Activated B cell treated with CpG ODN at 0.5 μM for 24 hours (primary cell): Measurements from ENCODE around the gene SHISA9. TPM values are rescaled to one million over a fixed set of nuclear protein-coding genes. Genes with fewer than 3 reads are reported as not detected.

Source experiments
- ATAC-seq: fragments of 200-7000 bp; cut with Tn5 transposase; one replicate; pipeline ENCODE4 v1.10.0; 2021; ENCODE audit warnings: low read depth, mild to moderate bottlenecking, moderate library complexity
- CTCF ChIA-PET: fragments of 350-600 bp; sonication (Branson Sonifier 250); formaldehyde crosslinking; loops from one replicate; lab custom pipeline; 2021; ENCODE audit warnings: antibody characterized with exemption; lab: Charles Lee
- POLR2A ChIA-PET: fragments of 350-600 bp; sonication (Branson Sonifier 250); formaldehyde crosslinking; loops from one replicate; lab custom pipeline; 2021; ENCODE audit warnings: antibody characterized with exemption; lab: Charles Lee
- DNase-seq: peaks from one replicate; pipeline ENCODE4 v3.0.0; 2022
- H3K27ac Mint-ChIP-seq: one replicate; pipeline ENCODE4 v1.8.0; 2020; ENCODE audit warnings: mixed read lengths
- H3K27me3 Mint-ChIP-seq: one replicate; pipeline ENCODE4 v1.8.0; 2021; ENCODE audit warnings: mixed read lengths
- H3K36me3 Mint-ChIP-seq: one replicate; pipeline ENCODE4 v1.8.0; 2021; ENCODE audit warnings: low read depth, mixed read lengths
- H3K4me1 Mint-ChIP-seq: one replicate; pipeline ENCODE4 v1.8.0; 2021; ENCODE audit warnings: mixed read lengths
- H3K4me3 Mint-ChIP-seq: one replicate; pipeline ENCODE4 v1.8.0; 2020; ENCODE audit warnings: mild to moderate bottlenecking, mixed read lengths
- H3K9me3 Mint-ChIP-seq: one replicate; pipeline ENCODE4 v1.8.0; 2020; ENCODE audit warnings: mixed read lengths
- intact Hi-C: fragments of 100-400 bp; cut with micrococcal nuclease; formaldehyde crosslinking; loops from one replicate; pipeline ENCODE4 v1.15.1; 2024
- total RNA-seq: library from RNA; stranded (reverse); gene quantifications from 2 replicates; pipeline ENCODE4 v1.2.3, GENCODE V29; 2022
- TF ChIP-seq, protein P1 (sequence below): fragments of 200-600 bp; IDR thresholded peaks from one replicate; pipeline ENCODE4 v1.8.0; 2022; ENCODE audit warnings: antibody characterized with exemption, mild to moderate bottlenecking

SHISA9 gene
- total RNA-seq, 1 donor from 2014 or later: 0.07 TPM

DNA sequence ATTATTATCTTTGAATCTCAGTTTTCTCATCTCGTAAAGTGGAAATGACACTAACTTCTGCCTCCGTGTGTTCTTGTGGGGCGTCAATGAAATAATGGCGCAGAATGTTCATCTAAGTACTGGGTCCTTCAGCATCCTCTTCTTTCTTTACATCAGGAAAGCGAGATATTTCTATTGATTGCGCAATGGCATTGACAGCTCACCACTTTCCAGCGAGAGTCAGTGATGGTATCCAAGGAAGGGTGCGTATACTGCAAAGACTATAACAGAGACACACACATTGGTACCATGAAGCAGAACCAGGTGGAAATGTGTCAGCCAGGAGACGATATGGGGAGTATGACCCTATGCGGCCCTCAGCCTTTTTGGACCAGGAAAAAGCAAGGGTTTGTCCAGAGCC is 162.1 kb downstream of the SHISA9 start:
- Mint-ChIP-seq H3K4me3 (no peak overlapping the region), H3K4me1 (no peaks in the 10 kb centered on the region), H3K27me3 (no peaks in the 10 kb centered on the region), H3K27ac (no peak overlapping the region), H3K9me3 (peaks cover 2% of the 10 kb centered on the region), H3K36me3 (no peaks in the 10 kb centered on the region)
- POLR2A ChIA-PET: no interaction called here
- CTCF ChIA-PET: no interaction called here
- no peak for DNase-seq
- TF ChIP-seq, protein P1, sequence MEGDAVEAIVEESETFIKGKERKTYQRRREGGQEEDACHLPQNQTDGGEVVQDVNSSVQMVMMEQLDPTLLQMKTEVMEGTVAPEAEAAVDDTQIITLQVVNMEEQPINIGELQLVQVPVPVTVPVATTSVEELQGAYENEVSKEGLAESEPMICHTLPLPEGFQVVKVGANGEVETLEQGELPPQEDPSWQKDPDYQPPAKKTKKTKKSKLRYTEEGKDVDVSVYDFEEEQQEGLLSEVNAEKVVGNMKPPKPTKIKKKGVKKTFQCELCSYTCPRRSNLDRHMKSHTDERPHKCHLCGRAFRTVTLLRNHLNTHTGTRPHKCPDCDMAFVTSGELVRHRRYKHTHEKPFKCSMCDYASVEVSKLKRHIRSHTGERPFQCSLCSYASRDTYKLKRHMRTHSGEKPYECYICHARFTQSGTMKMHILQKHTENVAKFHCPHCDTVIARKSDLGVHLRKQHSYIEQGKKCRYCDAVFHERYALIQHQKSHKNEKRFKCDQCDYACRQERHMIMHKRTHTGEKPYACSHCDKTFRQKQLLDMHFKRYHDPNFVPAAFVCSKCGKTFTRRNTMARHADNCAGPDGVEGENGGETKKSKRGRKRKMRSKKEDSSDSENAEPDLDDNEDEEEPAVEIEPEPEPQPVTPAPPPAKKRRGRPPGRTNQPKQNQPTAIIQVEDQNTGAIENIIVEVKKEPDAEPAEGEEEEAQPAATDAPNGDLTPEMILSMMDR: no peak
- intact Hi-C loops: no loop called here
- no peak for ATAC-seq

DNA sequence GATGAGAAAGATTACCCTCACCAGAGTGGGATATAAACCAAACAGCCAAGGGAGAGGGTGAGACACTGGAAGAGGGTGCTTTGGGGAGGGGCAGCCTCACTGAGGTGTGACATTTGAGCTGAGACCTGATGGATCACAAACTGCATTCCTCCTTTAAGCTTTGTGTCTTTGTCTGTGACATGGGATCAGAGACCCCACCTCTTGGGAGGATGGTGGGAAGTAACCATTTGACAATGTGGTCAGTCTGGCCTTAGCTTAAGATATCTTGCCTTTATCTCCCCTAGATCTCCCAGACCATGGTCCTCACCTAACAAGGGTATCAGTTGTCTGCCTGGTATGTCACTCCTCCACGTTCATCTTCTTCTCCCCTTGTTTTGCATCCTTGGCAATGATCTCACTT is 163.4 kb downstream of the SHISA9 start:
- peaks cover 2% of the 10 kb centered on the region for H3K9me3 Mint-ChIP-seq
- TF ChIP-seq, protein P1: no peak
- POLR2A ChIA-PET: no interaction called here
- no peaks in the 10 kb centered on the region for H3K4me1 Mint-ChIP-seq
- H3K4me3 Mint-ChIP-seq: no peak overlapping the region
- H3K27me3 Mint-ChIP-seq: no peaks in the 10 kb centered on the region
- H3K36me3 Mint-ChIP-seq: no peaks in the 10 kb centered on the region
- no peak overlapping the region for H3K27ac Mint-ChIP-seq
- no peak for DNase-seq
- intact Hi-C loops: no loop called here
- ATAC-seq: no peak
- CTCF ChIA-PET: no interaction called here

DNA sequence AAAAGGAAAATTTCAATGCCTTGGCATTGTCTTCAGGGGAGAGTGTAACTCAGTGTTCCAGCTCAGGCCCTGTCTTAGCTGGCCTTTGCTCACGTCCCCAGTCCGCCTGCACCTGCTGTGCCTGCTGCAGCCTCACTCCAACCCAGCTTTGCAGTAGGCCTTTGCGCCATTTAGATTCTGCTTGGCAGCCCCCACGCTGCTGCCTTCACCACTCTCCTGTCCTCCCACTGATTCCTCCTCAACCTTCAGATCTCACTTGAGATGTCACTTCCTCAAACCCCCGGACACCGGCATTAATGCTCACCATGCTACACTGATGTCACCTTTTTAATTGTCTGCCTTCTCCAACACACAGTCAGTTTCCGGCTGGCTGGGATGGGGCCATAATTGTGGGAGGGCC is 166.2 kb downstream of the SHISA9 start:
- TF ChIP-seq, protein P1: no peak
- no peaks in the 10 kb centered on the region for H3K27me3 Mint-ChIP-seq
- no peak overlapping the region for H3K27ac Mint-ChIP-seq
- CTCF ChIA-PET: no interaction called here
- H3K36me3 Mint-ChIP-seq: no peaks in the 10 kb centered on the region
- H3K9me3 Mint-ChIP-seq: peaks cover 2% of the 10 kb centered on the region
- no peaks in the 10 kb centered on the region for H3K4me1 Mint-ChIP-seq
- POLR2A ChIA-PET: no interaction called here
- no peak for ATAC-seq
- DNase-seq: no peak
- intact Hi-C loops: no loop called here
- H3K4me3 Mint-ChIP-seq: no peak overlapping the region

DNA sequence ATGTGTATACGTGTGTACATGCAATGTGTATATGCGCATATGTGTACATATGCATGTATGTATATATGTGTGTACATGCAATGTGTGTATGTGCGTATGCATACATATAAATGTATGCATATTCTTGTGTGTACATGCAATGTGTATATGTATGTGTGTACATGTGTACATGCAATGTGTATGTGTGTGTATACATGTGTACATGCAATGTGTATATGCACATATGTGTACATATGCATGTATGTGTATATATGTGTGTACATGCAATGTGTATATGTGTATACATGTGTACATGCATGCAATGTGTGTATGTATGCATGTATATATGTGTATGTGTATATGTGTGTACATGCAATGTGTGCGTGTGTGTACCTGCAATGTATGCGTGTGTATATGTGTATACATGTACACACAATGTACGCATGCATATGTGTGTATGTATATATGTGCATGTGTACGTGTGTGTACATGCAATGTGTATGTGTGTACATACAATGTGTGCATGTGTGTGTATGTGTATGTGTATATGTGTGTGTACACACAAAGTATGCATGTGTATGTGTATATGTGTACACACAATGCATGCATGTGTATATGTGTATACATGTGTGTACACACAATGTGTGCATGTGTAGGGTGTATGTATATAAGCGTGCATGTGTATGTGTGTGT is 167.7 kb downstream of the SHISA9 start:
- Mint-ChIP-seq H3K4me1 (no peaks in the 10 kb centered on the region), H3K27me3 (no peaks in the 10 kb centered on the region), H3K4me3 (no peak overlapping the region), H3K9me3 (peaks cover 2% of the 10 kb centered on the region), H3K27ac (no peak overlapping the region), H3K36me3 (no peaks in the 10 kb centered on the region)
- POLR2A ChIA-PET: no interaction called here
- intact Hi-C loops: no loop called here
- CTCF ChIA-PET: no interaction called here
- DNase-seq (no peak), ATAC-seq (no peak)
- TF ChIP-seq, protein P1: no peak

DNA sequence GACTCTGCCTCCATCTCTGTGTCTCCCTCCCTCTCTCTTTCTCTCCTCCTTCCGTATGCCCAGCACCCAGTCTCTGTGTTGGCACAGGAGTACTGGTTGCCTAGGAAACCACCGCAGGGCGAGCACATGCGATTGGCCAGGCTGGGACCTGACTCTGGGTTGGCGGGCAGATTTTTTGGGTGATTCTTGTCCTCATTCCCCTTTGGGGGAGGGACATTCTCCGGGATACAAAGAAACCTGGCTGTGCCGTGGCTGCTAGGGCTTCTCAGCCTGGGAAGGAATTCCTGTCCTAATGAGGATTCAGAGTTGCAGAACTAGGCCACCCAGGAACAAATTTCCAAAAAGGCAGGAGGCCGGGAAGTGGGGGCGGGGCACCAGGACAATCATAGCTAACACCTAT is 168.9 kb downstream of the SHISA9 start:
- no peaks in the 10 kb centered on the region for H3K27me3 Mint-ChIP-seq
- CTCF ChIA-PET: no interaction called here

More for the DNA sequence above, 168.9 kb downstream of the SHISA9 start:
- Mint-ChIP-seq H3K9me3 (peaks cover 2% of the 10 kb centered on the region), H3K4me1 (no peaks in the 10 kb centered on the region), H3K36me3 (no peaks in the 10 kb centered on the region), H3K4me3 (no peak overlapping the region), H3K27ac (no peak overlapping the region)
- TF ChIP-seq, protein P1: no peak
- no peak for ATAC-seq
- DNase-seq: no peak
- POLR2A ChIA-PET: no interaction called here
- intact Hi-C loops: no loop called here
